GM19467 (cell line): ENCODE results near the gene DLG5.

Source experiments
- ATAC-seq: cut with Tn5 transposase; IDR thresholded peaks from one replicate; pipeline ENCODE4 v1.9.1; 2021; ENCODE audit warnings: mild to moderate bottlenecking, moderate library complexity; ENCODE audit not compliant: unreplicated experiment

Gene DLG5

GRCh38 chr10:77955136-77955535 lies 28.6 kb upstream of the DLG5 start:
- ATAC-seq = no peak

DNA sequence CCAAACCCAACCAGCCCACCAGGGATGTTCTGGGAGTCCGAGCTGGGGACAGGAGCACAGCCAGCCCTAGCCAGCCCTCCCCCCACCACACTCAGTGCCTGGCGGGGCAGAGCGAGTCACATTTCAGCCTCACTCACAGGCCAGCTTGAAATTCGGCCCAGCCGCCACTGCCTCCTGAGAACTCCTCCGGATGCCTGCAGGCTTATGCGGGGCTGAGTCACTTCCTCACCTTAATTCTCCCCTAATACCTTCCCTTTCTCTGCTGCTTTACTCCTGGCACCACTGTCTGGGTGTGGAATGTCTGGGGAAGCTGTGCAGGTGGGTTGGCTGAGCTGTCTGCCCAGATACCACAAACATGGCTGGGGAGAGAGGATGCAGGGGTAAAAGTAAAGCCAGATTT lies 22.6 kb upstream of the DLG5 start:
- ATAC-seq = no peak

GRCh38 chr10:77946084-77946483 lies 19.5 kb upstream of the DLG5 start:
- no peak for ATAC-seq

DNA sequence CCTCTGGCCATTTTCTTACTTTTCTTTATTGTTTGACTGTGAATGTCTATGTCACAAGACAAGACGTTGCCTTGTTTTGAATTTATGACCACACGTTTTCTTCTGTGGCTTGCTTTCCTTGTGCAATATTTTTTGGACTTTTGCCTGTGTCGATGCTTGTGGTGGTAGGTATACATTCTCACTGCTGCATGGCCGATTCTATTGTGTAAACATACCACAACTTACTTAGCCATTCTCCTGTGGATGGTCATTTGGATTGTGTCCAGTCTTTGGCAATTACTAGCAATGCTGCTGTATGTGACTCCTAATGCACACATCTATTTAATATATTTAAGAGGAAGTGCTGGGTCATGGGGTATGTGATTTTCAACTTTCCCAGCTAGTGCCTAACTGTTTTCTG lies 18.0 kb upstream of the DLG5 start:
- no peak for ATAC-seq

DNA sequence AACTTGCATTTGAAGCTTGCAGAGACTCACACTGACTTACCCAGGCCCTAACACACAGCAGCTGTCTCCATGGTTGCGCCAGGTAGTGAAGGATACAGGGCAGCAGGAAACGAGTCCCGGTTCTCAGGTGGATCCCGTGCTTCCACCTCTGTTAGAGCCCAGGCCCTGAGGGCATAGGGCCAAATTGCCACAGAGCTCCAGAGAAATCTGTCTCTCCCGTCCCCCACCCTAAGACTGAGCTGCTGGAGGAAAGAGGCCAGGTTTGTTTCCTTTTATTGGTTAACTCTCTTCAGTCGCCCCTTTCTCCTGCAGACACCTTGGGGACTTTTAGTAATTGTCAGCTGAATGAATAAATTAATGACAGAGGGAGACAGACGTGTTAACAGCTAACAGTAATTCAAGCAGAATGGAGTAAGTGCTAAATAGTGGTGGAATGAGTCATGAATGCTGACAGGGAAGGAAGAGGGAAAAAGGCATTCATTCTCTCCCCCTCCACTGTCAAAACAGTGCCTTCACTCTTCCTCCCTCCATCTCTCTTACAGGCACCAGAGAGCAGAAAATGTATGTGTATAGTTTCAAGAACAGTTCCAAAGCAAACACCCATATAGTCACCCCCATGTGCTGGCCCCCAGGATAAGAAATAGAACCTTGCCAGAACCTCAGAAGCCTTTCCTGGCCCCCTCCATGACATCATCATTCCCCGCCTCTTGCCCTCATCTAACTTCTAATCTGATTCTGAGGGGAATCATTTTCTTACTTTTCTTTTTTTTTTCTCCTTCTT lies 16.8 kb upstream of the DLG5 start:
- ATAC-seq = no peak

GRCh38 chr10:77941790-77942189 lies 15.2 kb upstream of the DLG5 start:
- no peak for ATAC-seq

- no peak for ATAC-seq
Measured at GRCh38 chr10:77940627-77941026, 14.1 kb upstream of the DLG5 start.

DNA sequence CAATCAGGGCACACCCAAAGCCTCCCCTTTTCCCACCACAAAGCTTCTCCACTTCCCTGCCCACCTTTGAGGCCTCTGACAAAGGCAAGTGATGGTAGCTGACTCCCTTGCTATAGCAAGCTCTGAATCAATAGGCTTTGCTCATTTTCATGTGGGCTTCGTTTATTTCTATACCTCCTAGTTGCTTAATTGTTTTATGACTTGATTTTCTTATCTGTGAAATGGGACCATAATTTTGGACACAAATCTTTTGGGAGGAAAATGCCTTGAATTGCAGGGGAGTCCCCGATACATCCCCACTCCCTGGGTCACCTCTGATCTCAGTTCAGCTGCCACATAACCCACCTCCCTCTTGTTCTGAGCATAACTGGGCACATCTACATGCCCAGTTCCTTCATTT lies 13.7 kb upstream of the DLG5 start:
- no peak for ATAC-seq

DNA sequence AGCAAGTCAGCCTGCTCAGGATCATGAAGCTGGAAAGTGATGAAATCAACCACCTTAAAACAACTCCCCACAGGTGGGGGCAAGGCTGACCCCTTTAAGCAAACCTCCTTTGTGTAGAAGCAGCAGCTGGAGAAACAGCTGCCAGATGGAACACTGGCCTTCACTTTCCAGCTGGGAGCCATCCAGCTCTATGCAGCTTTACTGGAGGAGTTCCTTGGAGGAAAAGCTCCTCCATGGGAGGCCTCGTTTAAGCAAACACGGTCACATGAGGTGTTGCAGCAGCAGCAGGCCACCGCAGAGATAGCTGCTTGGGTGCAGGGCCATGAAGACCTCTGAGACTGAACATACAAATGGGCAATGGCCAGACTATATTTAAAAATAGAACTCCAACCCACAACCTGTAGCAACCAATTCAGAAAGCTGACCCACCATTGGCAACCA lies 13.0 kb upstream of the DLG5 start:
- ATAC-seq = no peak

DNA sequence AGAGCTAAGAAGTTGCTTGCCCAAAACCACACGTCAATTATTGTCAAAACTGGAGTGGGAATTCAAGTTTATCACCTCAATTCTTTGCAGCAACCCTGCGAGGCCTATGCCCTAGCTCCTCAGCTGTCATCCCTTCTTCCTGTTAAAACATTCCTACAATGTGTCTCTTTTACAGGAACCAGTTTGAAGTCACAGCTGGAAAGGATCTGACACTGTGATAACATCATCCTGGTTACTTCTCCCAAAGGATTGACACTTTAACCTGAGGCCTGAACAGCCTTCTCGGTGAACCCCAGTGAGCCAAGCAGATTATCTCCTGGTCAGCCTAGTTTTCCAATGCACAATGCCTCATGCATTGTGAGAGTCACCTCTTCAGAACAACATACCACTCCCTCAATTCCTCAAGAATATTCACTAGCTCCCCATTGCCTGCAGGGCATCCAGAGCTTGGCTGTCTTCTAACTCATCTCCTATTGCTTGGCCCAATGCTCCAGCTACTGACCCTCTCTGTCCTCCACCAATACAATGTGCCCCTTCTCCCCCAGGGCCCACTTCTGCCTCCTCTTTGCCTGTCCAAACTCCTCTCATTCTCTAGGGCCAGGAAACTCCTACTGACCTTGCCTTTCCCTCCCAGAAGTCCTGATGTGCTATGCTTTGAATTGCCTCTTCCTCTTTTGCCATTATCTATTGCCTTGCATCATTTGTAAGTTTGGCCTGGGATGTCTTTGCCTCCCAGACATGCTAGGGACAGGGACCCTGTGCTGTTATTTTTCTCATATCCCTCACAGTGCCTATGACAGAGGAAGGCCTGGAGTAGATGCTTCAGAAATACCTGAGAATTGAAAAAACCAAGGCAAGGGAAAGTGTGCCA lies 10.4 kb upstream of the DLG5 start:
- ATAC-seq = no peak

GRCh38 chr10:77932016-77932715 lies 5.6 kb upstream of the DLG5 start:
- no peak for ATAC-seq

- ATAC-seq = no peak
Measured at GRCh38 chr10:77927402-77928246, 1.1 kb upstream of the DLG5 start.

DNA sequence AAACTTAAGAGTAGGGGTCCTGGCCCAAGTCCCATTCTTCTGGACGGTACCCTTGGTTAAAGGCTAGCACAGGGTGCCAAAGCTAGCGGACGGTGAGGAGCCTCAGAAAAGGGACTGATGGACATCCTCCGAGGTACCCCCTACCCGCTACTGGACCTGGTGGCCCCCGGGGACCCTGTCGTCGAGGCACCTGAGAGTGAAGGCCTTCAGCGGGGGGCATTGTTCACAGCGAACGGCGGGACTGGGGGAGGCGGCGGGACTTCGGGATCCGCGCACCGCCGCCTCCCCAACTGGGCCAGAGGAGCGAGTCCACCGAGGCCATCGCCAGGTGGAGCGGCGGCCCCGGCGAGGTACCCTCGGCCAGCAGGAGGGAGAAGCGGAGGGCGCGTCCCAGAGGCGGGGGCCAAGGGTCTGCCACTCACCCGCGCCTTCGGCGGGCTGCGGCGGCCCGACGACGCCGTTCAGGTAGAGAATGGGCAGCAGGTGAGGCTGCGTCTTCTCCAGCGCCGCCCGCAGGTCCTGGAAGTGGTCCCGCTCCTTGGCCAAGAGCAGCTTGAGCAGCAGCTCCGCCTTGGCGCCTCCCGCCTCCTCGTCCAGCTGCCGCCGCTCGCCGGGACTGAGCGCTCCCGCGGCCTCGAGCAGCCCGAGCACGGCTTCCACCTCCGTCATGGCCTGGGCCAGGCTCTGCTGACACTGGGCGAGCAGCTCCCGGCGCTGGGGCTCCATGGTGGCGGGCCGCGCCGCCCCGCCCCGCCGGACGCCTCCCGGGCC lies 575 bp downstream of the DLG5 start:
- no peak for ATAC-seq

DNA sequence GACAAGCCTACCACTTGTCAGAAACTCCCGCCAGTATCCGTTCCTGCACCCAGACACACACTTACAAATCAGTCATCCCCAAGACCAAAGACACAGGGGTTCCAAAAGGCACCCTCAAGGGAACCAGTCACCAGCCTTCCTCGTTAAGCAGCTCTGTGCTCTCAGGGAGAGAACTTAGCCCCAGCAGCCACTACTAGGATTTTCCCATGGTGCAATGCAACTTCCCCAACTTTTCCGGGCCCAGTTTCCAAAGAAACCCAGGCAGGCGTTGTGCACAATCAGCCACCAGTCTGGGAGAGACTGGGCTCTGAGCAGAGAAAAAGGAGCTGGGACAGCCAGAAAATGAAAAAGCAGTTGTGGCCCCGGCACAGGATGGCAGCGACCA lies 1.2 kb downstream of the DLG5 start:
- no peak for ATAC-seq

- no peak for ATAC-seq
Measured at GRCh38 chr10:77922566-77923179, 3.9 kb downstream of the DLG5 start.

- ATAC-seq = no peak
Measured at GRCh38 chr10:77922055-77922454, 4.5 kb downstream of the DLG5 start.

DNA sequence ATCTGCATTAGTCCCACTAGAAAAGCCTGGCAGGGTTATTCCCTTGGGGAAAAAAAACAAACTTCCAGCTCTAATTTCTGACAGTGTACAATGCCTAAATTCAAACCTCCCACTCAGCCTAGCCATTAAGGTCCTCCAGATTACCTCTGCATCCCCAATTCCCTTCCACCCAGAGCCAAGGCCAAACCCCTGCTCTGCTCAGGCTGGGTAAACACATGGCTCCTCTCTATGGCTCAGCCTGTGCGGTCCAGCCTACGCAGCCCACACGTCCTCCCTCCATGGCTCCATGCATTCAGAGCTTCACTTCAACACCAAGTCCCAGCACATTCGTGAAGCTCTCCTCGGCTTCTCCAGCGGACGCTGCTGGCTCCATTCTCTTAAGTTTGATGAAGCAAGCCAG lies 5.2 kb downstream of the DLG5 start:
- no peak for ATAC-seq

- ATAC-seq = no peak
Measured at GRCh38 chr10:77920495-77920894, 6.1 kb downstream of the DLG5 start.

DNA sequence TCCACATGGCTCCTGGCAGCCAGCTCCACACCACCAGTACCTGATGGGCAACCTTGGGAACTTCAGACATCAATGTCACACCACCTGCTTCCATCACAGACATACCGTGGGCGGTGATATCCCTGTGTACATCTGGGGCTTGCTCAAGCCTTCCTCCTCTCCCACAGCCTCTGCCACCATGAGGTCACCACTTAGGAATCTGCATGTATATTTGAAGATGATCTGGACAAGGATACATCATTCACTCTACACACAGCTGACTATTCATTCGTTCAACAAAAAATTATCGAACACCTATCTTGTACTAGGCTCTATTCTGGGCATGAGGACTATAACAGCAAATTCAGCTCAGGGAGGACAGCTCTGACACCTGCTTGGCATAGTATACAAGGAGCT lies 6.8 kb downstream of the DLG5 start:
- no peak for ATAC-seq
